K562 (cell line): ENCODE data around the gene LTK. TPM values are rescaled to one million over a fixed set of nuclear protein-coding genes. Genes with fewer than 3 reads are reported as not detected.
A peak's percentile ranks its signal among the peaks of the same experiment; 100 is the strongest.

Source experiments
- CXXC5 ChIP-seq: fragments of 250-450 bp; sonication (Bioruptor Pico); IDR thresholded peaks from 2 replicates; pipeline ENCODE4 v1.8.0; 2022; ENCODE audit warnings: inconsistent platforms, mild to moderate bottlenecking, moderate library complexity
- ETV6 ChIP-seq, 3 experiments: fragments of 150-350 bp in 1 of 3; sonication (generic) in 1 of 3; formaldehyde crosslinking in 1 of 3; IDR thresholded peaks; 2 replicates each; pipeline versions ENCODE4 v1.6.1 to v1.8.0; 2014 to 2022; ENCODE audit warnings: borderline replicate concordance in 2 of 3, low read depth in 2 of 3, antibody characterized with exemption in 1 of 3, low read length in 1 of 3, mild to moderate bottlenecking in 1 of 3, missing genetic modification reagents in 1 of 3
- JUNB ChIP-seq: fragments of 450-650 bp; formaldehyde crosslinking; conservative IDR thresholded peaks from 2 replicates; pipeline ENCODE4 v1.4.0; 2020; ENCODE audit warnings: mild to moderate bottlenecking
- KDM5B ChIP-seq: fragments of 200-600 bp; sonication (generic); IDR thresholded peaks from 2 replicates; pipeline ENCODE4 v1.6.1; 2012; ENCODE audit warnings: low read depth, mild to moderate bottlenecking, moderate library complexity, low read length, control low read depth, inconsistent platforms; ENCODE audit not compliant: insufficient replicate concordance
- NFATC3 ChIP-seq: fragments of 450-650 bp; IDR thresholded peaks from 2 replicates; pipeline ENCODE4 v1.6.1; 2017; ENCODE audit warnings: mild to moderate bottlenecking
- NONO ChIP-seq, 2 experiments: fragments of 200-400 bp in 1 of 2; fragments of 450-650 bp in 1 of 2; formaldehyde crosslinking in 1 of 2; IDR thresholded peaks; 2 replicates each; pipeline ENCODE4 v1.6.1; 2017; ENCODE audit warnings: low read depth in 2 of 2, mild to moderate bottlenecking in 2 of 2, moderate library complexity in 2 of 2, low read length in 1 of 2
- PYGO2 ChIP-seq: fragments of 450-650 bp; IDR thresholded peaks from 2 replicates; pipeline ENCODE4 v1.6.1; 2016; ENCODE audit warnings: mild to moderate bottlenecking, missing genetic modification characterization, moderate library complexity, missing compliant biosample characterization
- SMARCA5 ChIP-seq: fragments of 450-650 bp; IDR thresholded peaks from 2 replicates; pipeline ENCODE4 v1.6.1; 2016
- TAF9B ChIP-seq: fragments of 450-650 bp; IDR thresholded peaks from 2 replicates; pipeline ENCODE4 v1.6.1; 2018; ENCODE audit warnings: mild to moderate bottlenecking; ENCODE audit not compliant: partially characterized antibody
- ZNF253 ChIP-seq: fragments of 250-450 bp; sonication (Bioruptor Pico); conservative IDR thresholded peaks from 2 replicates; pipeline ENCODE4 v1.6.1; 2021; ENCODE audit warnings: mild to moderate bottlenecking
- polyA plus RNA-seq, 8 experiments: library from polyadenylated mRNA; depleted of rRNA in 4 of 8; stranded (reverse) in 5 of 8; unstranded in 3 of 8; fragments of >200 nt; fragmentation: Nextera tagmentation in 2 of 8; fragmentation: Illumina TruSeq in 1 of 8; extraction: Ambion mirVana in 2 of 8; extraction: Trizol in 1 of 8; gene quantifications; 2 replicates each; pipeline versions ENCODE4 v1.2.1 to v1.2.3, GENCODE V29; 2011 to 2014; ENCODE audit warnings: inconsistent platforms in 1 of 8, missing spikeins in 1 of 8
- total RNA-seq, 7 experiments: library from RNA; depleted of rRNA in 6 of 7; stranded (reverse); fragments of >200 nt in 6 of 7; fragmentation: Illumina TruSeq in 2 of 7; extraction: Trizol in 2 of 7; gene quantifications; 2 replicates each; pipeline versions ENCODE4 v1.2.1 to v1.2.3, GENCODE V29; 2011 to 2021; ENCODE audit warnings: low replicate concordance in 1 of 7
- TF ChIP-seq, protein P1 (sequence below): sonication (generic); formaldehyde crosslinking; IDR thresholded peaks from 2 replicates; pipeline ENCODE4 v1.8.0; 2023; ENCODE audit warnings: mild to moderate bottlenecking, missing genetic modification reagents
- TF ChIP-seq, protein P2 (sequence below): fragments of 250-450 bp; sonication (Bioruptor Pico); IDR thresholded peaks from 2 replicates; pipeline ENCODE4 v1.5.0; 2021; ENCODE audit warnings: mild to moderate bottlenecking, borderline replicate concordance
- TF ChIP-seq, protein P3 (sequence below): IDR thresholded peaks from 3 replicates; pipeline ENCODE4 v1.6.1; 2011; ENCODE audit warnings: borderline replicate concordance, mild to moderate bottlenecking, moderate library complexity; ENCODE audit not compliant: insufficient read length; ENCODE audit errors: extremely low read depth
- TF ChIP-seq, protein P4 (sequence below): fragments of 250-450 bp; sonication (Bioruptor Pico); IDR thresholded peaks from 2 replicates; pipeline ENCODE4 v1.4.0; 2020

Gene LTK
- total and polyA plus RNA-seq, 9 of the 15 experiments (the other 6 are each of a cell fraction or from before 2014, with no cell fraction given) = 0.25 to 4.4 (median 1.8) TPM

DNA sequence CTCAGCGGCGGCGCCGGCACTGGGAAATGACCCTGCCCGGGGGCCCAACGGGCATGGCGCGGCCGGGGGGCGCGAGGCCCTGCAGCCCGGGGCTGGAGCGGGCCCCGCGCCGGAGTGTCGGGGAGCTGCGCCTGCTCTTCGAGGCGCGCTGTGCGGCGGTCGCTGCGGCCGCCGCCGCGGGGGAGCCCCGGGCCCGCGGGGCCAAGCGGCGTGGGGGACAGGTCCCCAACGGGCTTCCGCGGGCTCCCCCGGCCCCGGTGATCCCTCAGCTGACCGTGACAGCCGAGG lies 19.8 kb downstream of the LTK start (continued):
- TF ChIP-seq, protein P1, sequence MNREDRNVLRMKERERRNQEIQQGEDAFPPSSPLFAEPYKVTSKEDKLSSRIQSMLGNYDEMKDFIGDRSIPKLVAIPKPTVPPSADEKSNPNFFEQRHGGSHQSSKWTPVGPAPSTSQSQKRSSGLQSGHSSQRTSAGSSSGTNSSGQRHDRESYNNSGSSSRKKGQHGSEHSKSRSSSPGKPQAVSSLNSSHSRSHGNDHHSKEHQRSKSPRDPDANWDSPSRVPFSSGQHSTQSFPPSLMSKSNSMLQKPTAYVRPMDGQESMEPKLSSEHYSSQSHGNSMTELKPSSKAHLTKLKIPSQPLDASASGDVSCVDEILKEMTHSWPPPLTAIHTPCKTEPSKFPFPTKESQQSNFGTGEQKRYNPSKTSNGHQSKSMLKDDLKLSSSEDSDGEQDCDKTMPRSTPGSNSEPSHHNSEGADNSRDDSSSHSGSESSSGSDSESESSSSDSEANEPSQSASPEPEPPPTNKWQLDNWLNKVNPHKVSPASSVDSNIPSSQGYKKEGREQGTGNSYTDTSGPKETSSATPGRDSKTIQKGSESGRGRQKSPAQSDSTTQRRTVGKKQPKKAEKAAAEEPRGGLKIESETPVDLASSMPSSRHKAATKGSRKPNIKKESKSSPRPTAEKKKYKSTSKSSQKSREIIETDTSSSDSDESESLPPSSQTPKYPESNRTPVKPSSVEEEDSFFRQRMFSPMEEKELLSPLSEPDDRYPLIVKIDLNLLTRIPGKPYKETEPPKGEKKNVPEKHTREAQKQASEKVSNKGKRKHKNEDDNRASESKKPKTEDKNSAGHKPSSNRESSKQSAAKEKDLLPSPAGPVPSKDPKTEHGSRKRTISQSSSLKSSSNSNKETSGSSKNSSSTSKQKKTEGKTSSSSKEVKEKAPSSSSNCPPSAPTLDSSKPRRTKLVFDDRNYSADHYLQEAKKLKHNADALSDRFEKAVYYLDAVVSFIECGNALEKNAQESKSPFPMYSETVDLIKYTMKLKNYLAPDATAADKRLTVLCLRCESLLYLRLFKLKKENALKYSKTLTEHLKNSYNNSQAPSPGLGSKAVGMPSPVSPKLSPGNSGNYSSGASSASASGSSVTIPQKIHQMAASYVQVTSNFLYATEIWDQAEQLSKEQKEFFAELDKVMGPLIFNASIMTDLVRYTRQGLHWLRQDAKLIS (CRISPR knock-in tag) = no peak
- TF ChIP-seq TAF9B (no peak), NONO (IDR thresholded peaks at IDR 0.05; ENCODE audit: low read depth in 2 of 2, low read length in 1 of 2) (0 out of 4 replicates have a peak, but pooled peaks of 1 of the 2 experiments have one; percentile 12), ZNF253 (CRISPR knock-in tag) (no peak), ETV6 (IDR thresholded peaks at IDR 0.05; ENCODE audit: borderline replicate concordance in 1 of 2, low read depth in 2 of 2, low read length in 1 of 2) (no peak), ETV6 (CRISPR knock-in tag; IDR thresholded peaks at IDR 0.05; ENCODE audit: borderline replicate concordance) (no peak), SMARCA5 (no peak), KDM5B (peak; percentile 19), CXXC5 (CRISPR knock-in tag) (0 out of 2 replicates have a peak, but pooled peaks have one; percentile 60), JUNB (no peak), PYGO2 (tag) (no peak), NFATC3 (no peak)
- TF ChIP-seq, protein P2, sequence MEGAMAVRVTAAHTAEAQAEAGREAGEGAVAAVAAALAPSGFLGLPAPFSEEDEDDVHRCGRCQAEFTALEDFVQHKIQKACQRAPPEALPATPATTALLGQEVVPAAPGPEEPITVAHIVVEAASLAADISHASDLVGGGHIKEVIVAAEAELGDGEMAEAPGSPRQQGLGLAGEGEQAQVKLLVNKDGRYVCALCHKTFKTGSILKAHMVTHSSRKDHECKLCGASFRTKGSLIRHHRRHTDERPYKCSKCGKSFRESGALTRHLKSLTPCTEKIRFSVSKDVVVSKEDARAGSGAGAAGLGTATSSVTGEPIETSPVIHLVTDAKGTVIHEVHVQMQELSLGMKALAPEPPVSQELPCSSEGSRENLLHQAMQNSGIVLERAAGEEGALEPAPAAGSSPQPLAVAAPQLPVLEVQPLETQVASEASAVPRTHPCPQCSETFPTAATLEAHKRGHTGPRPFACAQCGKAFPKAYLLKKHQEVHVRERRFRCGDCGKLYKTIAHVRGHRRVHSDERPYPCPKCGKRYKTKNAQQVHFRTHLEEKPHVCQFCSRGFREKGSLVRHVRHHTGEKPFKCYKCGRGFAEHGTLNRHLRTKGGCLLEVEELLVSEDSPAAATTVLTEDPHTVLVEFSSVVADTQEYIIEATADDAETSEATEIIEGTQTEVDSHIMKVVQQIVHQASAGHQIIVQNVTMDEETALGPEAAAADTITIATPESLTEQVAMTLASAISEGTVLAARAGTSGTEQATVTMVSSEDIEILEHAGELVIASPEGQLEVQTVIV (CRISPR knock-in tag) = 0 out of 2 replicates have a peak, but pooled peaks have one; percentile 14
- TF ChIP-seq, protein P3, sequence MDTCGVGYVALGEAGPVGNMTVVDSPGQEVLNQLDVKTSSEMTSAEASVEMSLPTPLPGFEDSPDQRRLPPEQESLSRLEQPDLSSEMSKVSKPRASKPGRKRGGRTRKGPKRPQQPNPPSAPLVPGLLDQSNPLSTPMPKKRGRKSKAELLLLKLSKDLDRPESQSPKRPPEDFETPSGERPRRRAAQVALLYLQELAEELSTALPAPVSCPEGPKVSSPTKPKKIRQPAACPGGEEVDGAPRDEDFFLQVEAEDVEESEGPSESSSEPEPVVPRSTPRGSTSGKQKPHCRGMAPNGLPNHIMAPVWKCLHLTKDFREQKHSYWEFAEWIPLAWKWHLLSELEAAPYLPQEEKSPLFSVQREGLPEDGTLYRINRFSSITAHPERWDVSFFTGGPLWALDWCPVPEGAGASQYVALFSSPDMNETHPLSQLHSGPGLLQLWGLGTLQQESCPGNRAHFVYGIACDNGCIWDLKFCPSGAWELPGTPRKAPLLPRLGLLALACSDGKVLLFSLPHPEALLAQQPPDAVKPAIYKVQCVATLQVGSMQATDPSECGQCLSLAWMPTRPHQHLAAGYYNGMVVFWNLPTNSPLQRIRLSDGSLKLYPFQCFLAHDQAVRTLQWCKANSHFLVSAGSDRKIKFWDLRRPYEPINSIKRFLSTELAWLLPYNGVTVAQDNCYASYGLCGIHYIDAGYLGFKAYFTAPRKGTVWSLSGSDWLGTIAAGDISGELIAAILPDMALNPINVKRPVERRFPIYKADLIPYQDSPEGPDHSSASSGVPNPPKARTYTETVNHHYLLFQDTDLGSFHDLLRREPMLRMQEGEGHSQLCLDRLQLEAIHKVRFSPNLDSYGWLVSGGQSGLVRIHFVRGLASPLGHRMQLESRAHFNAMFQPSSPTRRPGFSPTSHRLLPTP = no peak
- TF ChIP-seq, protein P4, sequence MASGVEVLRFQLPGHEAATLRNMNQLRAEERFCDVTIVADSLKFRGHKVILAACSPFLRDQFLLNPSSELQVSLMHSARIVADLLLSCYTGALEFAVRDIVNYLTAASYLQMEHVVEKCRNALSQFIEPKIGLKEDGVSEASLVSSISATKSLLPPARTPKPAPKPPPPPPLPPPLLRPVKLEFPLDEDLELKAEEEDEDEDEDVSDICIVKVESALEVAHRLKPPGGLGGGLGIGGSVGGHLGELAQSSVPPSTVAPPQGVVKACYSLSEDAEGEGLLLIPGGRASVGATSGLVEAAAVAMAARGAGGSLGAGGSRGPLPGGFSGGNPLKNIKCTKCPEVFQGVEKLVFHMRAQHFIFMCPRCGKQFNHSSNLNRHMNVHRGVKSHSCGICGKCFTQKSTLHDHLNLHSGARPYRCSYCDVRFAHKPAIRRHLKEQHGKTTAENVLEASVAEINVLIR (CRISPR knock-in tag) = no peak
